HG02973 (cell line): ENCODE results near the gene ASPG.

Experiments used
- ATAC-seq: cut with Tn5 transposase; IDR thresholded peaks from one replicate; pipeline ENCODE4 v1.9.1; 2021; ENCODE audit warnings: moderate library complexity; ENCODE audit not compliant: unreplicated experiment

Gene ASPG

DNA sequence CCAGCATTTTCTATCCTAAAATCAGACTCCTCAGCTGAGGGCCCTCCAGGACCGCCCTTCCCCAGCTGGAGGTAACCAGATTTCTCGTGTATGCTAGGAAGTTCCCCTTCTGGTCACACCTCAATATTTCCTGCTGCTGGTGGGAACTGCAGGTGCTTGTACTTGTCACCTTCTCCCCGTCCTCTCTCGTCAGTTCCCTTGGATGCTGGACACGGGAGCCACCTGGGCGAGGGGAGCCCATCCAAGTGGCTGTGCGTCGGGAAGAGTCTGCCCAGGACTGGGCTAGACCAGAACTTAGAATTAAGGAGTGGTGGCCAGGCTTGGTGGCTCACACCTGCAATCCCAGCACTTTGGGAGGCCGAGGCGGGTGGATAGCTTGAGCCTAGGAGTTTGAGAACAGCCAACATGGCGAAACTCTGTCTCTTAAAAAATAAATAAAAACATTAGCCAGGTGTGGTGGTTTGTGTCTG is 29.7 kb downstream of the ASPG start:
- no peak for ATAC-seq

DNA sequence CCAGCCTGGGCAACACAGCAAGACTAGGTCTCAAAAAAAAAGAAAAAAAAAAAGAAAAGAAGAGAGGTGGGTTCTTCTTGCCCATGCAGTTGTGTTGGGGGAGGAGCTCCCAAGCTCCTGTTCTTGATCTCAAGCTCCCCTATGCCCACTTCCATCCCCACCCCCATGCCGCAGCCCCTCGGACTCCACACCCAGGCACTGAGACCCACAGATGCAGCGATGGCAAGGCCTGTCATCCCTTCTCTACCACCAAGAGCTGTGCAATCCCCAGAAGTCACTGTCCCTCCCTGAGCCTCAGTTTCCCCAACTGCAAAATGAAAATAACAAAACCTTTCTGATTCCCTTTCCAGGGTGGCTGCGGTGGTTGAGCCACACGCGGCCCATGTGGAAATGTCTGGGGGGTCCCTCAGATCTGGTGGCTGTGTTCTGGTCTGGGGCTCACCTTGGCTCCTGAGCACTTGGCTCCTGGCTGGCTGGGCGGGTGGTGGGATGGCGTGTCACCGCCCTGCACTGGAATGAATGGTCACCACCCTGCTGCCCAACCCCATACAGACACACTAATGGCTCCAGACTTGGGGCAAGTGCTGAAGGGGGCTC is 30.3 kb downstream of the ASPG start:
- no peak for ATAC-seq

- no peak for ATAC-seq
Measured at GRCh38 chr14:104116288-104116755, 30.8 kb downstream of the ASPG start.

DNA sequence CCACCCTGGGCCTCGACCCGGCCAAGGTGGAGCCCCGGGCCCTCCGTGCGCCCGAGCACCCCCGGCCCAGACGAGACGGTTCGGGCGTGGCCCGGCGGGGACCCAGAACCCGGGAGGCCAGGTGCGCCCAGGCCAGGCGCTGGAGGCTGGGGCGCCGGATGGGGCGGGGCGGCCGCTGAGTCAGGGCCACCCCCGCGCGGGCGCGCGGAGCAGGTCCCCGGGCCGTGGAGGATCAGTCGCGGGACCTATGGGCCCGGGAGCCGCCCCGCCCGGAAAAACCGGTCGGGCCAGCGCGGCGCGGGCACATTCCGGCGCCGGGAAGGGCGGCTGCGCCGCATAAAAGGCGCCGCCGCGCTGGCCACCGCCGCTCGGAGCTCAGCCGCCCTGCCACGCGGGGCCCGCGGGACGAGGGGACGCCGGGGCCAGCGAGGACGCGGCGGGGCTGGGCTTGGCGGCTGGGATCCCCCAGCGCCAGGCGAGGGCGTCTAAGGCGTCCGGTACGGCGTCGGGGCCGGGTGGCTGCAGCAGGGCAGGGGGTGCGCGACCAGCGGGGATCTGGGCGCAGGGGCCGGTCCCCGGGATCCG is 31.3 kb downstream of the ASPG start:
- no peak for ATAC-seq

DNA sequence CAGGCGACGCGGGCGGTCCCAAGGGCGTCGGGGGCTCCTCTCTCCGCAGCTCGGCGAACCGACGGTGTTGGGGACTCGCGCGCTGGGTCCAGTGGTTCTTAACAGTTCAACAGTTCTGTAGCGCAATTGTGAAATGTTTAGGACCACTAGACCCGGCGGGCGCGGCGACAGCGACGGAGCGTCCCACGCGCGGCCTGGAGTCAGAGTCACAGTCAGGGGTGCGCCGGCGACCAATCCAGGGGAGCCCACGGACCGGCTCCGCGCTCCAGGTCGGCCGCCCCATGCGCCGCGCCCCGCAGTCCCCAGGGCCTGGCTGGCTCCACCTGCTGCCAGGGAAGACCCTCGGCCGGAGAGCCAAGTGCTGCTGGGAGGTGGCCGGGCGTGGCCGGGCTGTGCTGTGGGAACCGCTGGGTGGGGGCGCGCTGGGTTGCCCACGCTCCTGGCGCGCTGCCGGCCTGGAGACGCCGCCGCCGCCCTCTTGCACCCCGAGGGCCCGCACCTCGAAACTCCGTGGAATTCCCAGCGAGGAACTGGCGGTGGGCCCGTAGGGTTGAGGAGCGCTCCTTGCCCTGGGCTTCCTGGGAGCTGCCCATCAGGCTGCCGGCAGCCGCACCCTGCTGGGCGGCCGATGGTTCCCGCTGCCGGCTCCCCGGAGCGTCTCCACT is 32.0 kb downstream of the ASPG start:
- ATAC-seq: no peak

- no peak for ATAC-seq
Measured at GRCh38 chr14:104118006-104118844, 32.7 kb downstream of the ASPG start.

DNA sequence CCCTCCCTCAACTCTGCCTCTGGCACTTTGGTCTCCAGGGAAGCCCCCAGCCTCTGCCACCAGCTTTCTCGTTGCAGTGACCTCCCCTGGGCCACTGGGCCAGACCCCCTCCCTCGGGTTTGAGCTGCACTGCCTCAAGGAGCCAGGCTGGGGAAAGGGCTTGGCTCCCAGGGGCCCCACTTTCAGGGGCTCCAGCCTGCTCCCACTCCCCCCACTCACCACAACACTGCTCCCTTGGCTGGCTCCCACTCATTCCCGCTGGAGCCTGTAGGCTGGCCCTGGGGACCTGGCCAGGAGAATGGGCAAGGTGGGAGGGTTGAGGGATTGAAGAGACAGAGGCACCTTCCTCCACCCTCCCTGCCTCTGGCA is 33.6 kb downstream of the ASPG start:
- ATAC-seq: no peak

DNA sequence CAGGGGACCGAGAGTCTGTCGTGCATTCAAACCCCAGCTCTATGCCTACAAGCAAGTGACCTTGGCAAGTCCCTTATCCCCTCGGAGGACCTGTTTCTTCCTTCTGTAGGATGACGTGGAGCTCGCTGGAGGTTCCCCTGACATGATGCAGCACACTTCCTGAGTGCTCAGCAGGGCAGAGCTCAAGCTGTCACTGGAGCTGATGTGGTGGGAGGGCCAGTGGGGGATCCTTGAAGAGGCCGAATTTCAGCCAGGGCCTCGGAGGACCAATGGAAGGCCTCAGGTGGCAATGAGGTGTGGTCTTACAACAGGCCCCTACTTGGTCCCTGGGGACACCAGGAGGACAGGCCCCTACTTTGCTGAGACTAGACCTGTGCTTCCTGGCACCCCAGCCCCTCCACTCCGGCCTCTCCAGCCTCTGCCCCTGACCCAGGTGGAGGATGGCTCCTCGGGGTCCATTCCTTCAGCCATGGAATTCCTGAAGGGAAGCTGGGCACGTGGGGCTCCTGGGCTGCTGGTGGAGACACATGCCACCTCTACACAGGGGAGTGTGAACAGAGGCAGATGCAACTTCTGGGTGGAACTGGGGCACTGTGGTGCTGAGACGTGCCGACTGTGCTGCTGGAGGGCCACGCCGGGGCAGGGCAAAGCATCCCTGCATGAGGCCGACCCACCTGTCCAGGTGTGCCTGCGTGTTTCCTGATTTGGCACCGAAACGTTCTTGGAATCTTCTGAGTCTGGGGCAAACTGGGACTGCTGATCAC is 34.2 kb downstream of the ASPG start:
- ATAC-seq: no peak

DNA sequence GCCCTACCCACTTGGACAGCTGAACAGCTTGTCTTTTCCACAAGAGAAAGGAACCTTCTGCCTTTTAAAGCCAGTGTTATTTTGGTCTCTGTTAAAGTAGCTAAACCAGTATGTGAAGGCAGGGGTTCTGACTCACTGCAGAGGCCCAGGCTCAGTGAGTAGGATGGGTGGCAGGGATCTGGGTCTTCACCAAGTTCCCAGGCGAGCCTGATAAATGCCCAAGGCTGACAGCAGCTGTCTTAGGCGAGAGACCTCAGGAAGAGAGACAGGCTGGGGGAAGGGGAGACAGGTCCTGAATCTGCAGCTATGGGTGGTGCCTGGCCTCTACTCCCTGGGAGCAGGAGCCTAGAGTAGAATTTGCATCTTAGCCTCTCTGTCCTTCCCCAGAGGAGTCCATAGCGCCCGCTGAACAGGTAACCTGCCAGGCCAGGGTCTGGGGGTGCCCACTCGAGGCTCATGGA is 34.8 kb downstream of the ASPG start:
- no peak for ATAC-seq

GRCh38 chr14:104121142-104121541 is 35.6 kb downstream of the ASPG start:
- no peak for ATAC-seq

- no peak for ATAC-seq
Measured at GRCh38 chr14:104123879-104124278, 38.4 kb downstream of the ASPG start.

DNA sequence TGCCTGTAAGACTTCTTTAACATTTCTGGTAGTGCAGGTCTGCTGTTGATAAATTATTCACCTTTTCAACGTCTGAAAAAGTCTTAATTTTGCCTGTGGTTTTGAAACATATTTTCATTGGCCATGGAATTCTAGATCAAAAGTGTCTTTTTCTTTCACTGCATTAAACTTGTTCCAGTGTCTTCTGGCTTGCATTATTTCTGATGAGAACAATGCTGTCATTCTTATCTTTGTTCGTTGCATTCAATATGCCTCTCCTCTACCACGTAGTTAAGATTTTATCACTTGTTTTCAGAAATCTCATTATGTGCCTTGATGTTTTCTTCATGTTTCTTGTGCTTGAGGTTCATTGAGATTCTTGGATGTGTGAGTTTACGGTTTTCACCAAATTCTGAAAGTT is 39.5 kb downstream of the ASPG start:
- no peak for ATAC-seq

DNA sequence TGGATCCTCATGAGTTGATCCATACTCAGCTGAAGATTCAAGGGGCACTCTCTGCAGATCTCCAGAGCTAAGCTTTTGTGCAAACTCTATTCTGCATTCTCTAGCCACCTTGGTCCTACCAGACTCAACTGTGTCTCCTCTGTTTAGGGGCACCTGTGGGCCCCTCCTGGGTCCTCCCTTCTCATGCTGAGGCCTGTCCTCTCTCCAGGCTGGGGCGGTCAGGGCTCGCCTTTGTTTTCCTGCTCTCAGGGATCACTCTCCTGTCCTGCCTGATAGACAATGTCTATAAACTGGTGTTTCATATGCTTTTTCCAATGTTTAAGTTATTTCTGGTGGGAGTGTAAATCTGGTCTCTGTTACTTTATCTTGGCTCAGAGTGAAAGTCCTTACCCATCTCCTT is 41.3 kb downstream of the ASPG start:
- no peak for ATAC-seq

- no peak for ATAC-seq
Measured at GRCh38 chr14:104128981-104129380, 43.5 kb downstream of the ASPG start.

- ATAC-seq: no peak
Measured at GRCh38 chr14:104129556-104129955, 44.1 kb downstream of the ASPG start.

GRCh38 chr14:104130974-104131651 is 45.6 kb downstream of the ASPG start:
- no peak for ATAC-seq

- no peak for ATAC-seq
Measured at GRCh38 chr14:104131968-104132732, 46.6 kb downstream of the ASPG start.

- ATAC-seq: no peak
Measured at GRCh38 chr14:104132981-104133380, 47.5 kb downstream of the ASPG start.

DNA sequence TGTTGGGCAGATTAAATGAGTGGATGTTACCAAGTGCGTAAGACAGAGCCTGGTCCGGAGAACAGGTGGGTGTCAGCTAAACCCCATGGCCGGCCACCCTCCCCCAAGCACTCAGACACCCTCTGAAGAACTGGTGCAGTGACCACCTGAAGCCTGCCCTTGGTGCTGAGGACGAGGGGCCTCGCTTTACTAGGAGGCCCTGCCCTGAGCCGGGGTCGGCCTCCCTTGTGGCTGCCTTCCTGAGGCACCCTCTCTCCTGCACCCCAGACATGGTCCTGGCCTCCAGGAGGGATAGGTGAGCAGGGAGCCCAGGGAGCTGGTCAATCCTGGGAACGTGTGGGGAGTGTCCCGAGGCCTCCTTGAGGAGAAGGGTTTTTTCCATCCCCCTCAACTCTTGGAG is 48.0 kb downstream of the ASPG start:
- ATAC-seq: no peak
